Activated T-cell treated with anti-CD3 and anti-CD28 coated beads for 24 hours (primary cell): ENCODE results near the gene TBC1D22A.

Source experiments
- DNase-seq: peaks from one replicate; pipeline ENCODE4 v3.0.0-alpha.2; 2020; ENCODE audit warnings: low read depth

TBC1D22A gene

DNA sequence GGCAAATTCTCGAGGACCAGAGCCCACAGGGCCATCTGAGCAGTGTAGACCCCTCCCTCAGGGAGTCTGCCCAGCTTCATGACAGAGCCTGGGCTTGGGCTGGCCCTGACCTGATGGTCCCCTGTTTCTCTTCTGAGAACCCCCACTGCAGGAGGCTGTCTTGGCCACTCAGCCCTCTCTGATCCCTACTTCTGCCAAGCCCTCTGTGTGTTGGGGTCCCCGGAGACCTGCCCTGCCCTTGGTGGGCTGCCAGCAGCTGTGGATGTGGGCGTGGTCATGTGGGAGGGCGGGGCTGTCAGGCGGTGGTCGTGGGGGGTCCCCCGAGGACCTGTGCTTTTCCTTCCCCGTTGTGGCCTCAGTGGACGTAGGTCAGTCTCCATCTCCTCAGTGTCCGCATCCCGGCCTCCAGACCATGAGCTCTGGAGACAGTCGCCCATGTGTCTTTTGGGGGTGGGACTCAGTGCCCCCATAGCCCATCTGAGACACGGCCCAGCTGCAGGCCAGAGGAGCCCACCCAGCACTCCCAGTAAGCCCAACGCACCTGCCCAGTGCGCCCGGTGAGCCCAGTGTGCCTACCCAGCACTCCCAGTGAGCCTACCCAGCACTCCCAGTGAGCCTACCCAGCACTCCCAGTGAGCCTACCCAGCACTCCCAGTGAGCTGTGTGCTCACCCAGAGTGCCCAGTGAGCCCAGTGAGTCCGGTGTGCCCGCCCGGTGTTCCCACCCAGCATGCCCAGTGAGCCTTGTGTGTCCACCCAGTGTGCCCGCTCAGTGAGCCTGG, 409.2 kb downstream of the TBC1D22A start:
- DNase-seq = no peak

DNA sequence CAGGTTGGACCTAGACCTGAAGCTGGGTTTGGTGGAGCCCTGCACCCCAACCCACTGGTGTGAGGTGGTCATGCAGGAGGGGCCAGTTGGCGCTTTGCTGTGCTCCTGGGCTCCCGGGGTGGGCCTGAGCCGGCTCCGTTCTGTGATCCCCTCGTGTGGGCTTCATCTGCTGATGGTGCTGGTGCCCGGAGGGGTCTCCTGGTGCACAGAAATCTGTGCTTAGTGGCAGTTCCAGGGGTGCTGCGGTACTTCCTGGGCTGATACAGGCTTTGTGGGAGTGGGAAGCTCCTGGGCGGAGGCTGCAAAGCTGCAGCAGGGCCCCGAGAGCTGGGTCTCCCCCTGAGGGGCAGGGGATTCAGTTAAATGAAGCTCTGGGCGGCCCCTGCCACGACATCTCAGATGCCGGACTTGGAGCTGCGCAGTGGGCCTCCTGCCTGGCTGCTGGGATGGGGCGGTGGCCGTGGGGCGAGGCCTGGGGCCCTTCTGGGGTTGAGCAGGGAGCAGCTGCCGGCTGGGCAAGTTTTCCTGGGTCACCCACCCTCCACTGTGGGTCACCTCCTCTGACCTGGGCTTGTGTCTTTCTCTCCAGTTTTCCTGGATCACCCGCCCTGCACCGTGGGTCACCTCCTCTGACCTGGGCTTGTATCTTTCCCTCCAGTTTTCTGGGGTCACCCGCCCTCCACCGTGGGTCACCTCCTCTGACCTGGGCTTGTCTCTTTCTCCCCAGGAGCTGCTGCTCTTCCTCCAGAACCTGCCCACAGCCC, 410.5 kb downstream of the TBC1D22A start:
- no peak for DNase-seq

DNA sequence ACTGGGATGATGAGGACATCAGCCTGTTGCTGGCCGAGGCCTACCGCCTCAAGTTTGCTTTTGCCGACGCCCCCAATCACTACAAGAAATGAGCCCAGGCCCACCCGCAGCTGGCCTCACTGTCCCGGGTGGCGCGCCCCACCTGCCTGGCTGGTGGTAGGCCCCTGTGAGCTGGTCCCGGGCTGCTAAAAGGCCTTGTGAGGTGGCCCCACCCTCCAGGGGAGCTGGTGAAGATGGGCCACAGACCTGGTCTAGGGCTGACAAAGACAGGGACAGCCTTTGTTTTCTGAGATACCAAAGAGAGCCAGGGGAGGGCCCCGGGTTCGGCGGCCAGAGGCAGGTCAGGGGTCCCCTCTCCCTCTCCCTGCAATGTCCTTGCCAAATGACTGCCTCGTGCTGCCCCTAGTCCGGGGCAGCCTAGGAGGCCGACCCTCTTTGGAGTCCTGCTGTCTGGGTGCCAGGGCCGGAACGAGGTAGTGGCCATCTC, 411.1 kb downstream of the TBC1D22A start:
- DNase-seq = no peak

DNA sequence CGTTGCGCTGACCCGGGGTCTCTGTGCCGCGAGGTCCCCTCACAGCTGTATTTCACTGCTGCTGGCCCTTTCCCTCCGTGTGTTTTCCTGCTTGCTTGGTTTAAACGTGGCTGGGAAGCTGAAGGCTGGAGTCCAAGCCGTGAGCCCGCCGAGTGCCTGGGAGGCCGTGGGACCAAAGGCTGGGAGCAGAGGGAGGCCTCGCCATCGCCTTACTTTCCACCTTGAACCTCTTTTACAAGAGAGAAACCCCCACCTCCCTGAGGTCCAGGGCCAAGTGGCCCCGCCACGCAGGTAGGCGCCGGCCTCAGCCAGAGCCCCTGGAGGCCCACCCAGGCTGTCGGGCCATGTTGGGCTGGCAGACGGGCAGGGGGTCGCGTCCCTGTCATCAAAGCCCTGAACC, 411.6 kb downstream of the TBC1D22A start:
- no peak for DNase-seq

DNA sequence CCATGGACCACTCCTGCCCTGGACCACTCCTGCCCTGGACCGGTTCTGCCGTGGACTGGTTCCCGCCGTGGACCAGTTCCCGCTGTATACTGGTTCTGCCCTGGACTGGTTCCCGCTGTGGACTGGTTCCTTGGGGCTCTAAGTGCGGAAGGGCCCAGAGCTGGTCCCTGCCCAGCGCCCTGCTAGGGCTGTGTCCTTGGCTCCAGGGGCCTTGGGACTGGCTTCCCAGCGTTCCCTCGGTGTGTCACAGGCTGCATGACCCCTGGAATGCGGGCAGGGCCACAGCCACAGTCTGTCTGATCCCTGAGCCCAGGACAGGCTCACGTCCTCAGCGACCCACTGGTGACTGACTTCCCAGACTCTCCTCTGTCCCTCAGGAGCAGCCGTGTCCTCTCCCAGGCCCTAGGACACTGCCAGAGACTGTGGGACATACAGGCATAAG, 412.2 kb downstream of the TBC1D22A start:
- no peak for DNase-seq

DNA sequence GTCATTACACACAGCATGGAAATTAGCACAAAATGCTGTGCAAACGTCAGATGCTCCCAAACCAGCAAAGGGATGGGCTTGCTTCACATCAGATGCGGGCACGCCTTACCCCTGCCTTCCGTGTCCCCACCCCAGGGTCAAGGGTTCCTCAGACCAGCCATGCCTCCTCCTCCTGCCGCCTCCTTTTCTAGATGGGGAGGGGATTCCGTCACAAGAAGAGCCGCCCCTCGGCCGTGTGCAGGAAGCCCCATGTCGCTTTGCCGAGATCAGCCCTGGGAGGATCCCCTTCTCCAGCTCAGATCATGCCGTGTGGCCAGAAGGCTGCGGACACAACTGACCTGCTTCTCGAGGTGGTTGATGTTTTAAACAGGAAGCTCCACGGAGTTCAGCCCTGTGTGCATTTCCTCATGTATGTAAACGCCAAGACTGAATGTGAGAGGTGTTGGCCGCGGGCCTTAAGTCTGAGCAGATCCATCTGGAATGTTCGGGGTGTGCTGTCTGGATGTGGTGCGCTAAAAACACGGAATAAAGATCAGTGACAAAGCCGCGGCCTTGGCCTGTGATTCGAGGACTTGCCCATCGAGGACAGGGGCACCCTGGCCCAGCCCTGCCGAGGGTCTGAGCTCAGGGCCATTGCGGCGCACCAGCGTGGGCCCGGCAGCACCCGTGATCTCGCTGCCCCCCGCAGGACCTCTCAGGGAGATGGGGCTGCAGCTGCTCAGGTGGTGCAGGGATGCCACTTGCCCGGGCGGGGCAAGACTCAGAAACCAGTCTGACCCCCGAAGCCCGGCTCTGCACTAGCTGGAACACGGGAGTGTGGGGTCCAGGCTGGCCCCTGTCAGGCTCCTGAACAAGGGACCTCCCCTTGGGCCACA, 412.9 kb downstream of the TBC1D22A start:
- no peak for DNase-seq

DNA sequence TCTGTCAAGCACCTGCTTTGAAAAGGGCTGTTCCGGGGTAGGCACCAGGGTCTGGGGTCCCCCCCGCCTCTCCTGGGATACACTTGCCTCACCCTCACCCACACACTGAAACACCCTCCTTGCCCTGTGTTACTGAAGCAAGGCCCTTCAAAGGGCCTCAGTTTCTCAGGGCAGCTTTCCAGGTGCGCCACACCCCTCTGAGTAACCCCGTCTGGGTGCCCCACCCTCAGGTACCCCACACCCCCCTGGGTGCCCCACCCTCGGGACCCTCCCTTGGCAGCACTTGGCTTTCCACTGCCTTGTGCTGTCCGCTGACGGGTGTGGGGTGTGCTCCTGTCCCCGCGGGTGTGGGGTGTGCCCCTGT, 413.6 kb downstream of the TBC1D22A start:
- no peak for DNase-seq

DNA sequence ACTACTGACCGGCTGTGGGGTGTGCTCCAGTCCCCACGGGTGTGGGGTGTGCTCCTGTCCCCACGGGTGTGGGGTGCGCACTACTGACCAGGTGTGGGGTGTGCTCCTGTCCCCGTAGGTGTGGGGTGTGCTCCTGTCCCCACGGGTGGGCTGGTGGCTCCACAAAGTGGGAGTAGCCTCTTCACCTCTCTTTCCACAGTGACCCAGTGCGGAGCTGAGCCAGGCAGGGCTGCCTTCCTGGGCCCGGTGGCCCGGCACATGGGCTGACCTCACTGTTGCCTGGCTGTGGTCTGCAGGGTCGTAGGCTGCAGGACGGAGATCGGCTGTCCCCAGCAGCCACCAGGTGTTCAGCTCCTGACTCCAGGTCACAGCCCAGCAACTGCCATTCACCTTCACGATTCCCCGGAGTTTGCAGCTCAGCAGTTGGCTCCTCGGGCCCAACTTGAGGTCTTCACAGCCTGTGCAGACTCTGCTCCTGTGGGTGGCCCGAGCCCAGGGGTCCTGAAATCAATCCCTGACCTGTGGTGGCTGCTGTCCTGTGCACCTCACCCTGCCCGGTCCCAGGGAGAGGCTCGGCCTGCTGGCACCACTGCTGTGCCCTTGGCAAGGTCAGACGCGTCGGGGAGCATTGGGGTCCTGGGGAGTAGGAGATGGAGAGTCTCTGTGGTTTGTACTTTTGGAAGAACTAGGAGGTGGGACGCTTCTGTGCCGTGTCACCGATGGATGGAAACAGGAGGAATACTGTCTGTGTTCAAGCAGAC, 414.3 kb downstream of the TBC1D22A start:
- no peak for DNase-seq

DNA sequence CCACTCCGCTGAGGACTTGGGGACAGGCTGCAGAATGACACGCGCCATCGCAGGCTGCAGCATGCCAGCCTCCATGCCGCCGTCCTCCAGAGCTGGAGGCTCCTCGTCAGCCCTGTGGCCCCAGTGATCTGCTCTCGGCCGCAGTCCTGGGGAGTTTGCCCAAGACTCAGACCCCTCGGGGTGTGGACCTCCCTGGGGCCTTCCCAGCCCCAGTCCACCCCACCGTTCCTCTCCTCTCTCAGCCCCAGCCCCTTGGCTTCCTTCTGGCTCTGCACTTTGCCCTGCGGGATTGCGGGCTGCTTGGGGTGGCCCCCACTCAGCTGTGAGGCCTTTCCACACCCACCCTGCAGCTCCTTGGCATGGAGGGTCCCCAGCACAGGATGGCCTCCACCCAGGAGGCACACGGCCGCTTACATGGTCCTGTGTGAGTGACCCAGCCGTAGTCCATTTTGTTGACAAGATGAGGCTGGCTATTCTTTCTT, 414.9 kb downstream of the TBC1D22A start:
- no peak for DNase-seq

DNA sequence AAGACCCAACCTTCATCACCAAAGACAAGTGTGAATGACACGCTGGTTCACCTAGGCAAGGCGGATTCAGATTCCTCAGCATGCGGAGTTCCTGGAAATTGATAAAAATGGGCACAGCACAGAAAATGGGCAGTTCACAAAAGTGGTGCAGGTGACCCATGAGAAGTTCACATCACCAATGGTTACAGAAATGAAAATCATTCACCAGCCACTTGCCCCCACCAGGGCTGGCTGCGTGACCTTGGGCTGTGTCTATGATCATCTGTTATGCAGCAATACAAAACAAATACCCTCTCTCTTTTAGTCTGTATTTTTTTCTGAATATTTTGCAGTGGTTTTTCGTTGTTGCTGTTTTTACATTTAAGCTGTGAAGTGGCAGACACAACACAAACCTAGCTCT, 415.9 kb downstream of the TBC1D22A start:
- DNase-seq = no peak

DNA sequence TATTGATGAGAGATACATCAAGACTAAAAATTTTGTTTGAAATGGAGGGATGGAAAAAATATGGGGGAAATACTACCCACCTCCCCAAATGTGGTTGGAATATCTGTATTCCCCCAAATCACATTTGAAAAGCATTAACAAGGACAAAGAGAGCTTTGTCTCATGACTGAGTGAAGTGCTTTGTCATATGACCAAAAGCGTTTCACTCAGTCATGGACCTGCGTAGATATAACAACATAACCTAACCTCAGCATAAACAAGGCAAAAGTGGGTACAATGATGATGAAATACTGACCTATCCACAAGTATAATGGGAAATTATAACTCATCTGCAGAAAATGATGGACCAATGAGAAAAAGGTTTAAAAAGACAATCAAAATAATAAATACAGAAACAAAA, 418.3 kb downstream of the TBC1D22A start:
- no peak for DNase-seq

DNA sequence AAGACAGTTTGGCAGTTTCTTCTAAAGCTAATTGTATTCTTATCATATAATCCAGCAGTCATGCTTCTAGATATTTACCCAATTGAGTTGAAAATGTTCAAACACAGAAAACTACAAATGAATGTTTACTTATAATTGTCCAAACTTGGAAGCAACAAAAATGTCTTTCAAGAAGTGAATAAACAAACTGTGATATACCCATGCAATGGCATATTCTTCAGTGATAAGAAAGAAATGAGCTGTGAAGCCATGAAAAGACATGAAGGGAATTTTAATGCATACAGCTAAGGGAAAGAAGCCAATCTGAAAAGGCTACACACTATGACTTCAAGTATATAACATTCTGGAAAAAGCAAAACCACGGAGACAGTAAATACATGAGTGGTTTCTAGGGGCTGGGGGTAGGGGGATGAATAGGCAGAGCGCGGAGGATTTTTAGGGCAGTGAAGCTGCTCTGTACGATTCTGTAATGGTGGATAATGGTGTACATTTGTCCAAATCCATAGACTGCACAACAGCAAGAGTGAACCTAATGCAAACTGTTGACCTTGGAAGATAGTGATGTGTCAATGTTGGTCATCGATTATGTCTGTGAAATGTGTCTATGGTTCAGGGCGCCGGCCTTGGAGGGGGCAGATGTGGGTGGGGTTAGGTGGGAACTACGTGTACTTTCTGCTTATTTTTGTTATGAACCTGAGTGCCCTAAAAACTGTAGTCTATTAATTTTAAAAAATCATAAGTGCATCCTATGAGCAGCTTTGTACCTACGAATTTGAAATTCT, 424.9 kb downstream of the TBC1D22A start:
- no peak for DNase-seq

DNA sequence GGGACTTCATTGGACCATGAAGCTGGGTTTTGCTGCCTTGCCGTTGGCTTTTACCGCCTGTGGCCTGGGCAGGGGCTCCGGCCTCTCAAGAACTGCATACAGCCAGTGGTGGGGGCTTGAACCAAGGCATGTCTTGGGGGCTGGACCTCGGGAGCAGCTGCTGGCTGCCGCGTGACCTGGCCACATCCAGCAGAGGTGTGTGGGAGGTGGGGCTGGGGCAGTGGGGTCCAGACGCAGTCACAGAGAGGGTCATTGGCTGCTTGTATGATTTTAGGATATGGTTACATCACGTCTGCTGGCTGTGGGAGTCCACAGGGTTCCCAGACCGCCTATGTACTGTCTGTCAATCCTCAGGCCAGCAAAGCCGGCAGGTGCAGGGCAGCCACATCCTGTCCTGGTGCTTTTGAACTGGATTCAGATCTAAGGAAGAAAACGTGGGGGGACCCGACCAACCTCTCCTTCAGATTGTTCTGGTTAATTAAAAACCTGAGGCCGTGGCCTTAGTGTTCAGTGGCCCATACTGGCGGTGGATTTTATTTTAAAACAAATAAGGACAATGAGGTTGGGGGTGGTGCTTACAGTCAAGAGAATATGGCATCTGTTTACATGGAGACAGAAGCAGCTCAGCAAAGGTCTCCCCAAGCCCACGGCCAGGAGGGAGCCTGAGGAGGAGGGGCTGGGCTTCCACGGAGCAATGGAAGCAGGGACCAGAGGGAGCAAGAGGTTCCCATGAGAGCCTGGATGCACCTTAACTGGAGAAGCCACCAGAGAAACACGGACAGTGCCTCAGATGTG, 426.0 kb downstream of the TBC1D22A start:
- DNase-seq = no peak

DNA sequence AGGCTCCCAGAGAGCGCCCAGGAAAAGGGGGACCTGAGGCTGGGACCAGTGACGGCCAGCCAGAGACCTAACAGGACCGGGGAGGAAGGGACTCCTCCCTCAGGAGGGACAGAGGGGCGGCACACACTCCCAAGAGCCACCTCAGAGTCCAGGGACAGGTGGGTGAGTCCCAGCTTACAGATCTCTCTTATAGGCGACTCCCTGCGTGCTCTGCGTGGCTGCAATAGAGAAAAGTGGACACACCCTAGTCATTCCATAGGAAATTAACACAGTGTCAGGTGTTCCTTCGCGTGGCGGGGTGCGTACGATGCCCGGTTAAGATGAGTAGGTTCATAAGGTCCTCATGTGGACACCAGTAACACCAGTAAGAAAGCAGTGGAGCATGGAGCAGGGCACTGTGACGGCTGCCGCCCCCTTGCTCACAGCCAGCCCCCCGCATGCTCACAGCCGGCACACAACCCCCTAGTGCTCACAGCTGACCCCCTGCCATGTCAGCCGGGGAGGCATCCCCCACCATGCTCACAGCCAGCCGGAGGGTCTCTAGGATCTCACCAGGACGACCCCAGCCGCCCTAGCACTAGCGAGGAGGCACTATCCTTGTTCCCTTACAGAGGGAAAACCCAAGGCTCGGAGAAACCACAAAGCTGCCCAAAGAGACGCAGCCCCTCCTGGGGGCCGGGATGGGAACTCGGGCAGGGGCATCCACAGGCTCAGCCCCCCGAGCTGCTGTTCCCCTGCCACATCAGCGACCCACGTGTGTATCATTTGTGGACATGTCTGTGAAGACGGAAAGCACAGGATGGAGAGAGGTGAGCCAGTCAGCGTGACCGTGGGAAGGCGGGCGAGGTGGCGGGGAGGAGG, 426.8 kb downstream of the TBC1D22A start:
- DNase-seq = no peak

DNA sequence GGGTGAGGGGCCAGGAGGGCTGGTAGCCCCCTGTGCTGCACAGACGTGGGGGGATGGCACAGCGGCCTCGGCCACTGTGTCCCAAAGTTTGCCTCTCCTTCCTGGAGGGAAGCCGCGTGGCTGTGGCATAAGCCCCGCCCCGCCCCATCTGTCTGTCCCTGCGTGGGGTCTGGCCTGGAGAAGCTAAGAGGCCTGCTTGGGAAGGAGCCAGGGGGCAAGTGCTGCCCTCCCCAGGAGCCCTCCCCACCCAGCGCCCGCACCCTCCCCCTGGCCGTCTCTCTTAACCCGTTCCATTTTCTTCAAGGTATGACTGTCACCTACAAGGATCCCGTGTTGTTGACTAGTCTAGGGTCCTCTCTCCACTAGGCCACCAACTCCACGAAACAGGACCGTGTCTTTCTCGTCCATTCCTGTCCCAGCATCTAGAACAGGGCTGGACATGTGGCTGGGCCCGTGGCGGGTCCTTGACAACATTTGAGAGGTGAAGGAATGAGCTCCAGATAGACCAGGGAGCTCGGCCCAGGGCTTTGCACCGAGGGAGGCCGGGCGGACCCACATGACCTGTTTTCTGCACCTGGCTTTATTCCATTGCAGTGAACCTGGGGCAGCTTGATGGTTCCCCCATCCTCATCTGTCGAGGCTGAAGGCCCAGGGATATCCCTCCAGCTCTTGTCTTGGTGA, 428.0 kb downstream of the TBC1D22A start:
- DNase-seq = no peak

DNA sequence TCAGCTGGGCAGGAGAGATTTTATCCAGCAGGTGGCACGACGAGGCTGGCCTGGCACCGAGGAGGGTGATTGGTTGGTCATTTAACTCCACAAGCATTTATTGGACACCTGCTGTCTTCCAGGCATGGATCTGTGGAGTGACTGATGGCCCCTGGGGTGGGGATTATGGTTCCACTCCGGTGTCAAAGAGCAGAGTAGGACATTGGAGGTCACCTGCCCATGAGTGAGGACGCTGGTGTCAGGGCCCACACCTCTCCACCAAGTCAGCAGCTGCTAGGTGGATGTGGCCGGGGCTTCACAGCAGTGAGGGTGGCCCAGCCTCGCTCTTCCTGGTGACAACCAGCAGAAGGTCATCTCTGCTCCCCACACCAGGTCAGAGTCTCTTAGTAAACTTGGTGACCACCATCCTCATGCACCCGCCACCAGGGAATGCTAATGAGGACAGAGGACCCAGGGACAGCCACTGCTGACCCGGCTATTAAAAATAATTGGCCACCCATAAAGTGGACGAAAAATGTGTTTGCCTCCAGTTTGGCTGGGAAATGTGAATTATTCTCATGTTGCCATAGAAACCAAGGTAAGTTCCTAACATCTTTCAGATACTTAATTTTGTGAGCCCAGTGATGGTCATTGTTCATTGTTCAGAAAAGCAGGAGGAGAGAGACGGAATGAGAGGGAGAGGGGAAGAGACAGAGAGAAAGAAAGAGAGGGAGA, 428.7 kb downstream of the TBC1D22A start:
- DNase-seq = no peak
